ENCODE results near the gene GRK1. TPM values are rescaled to one million over a fixed set of nuclear protein-coding genes. Genes with fewer than 3 reads are reported as not detected.
A peak's percentile ranks its signal among the peaks of the same experiment; 100 is the strongest.

GRK1 gene
- total and polyA plus RNA-seq, 2 of the 8 experiments (the other 6 are each of a cell fraction or from before 2014, with no cell fraction given), result 0.12 TPM; not detected in 1

GRCh38 chr13:113748862-113749451 is 81.9 kb downstream of the GRK1 start:
- Histone ChIP-seq H3K4me1 (replicated peaks in 1 of 4; ENCODE audit: control insufficient read depth in 3 of 4, insufficient read depth in 4 of 4, low read length in 3 of 4) (0 out of 7 replicates have a peak, but pooled peaks cover 0 to 2% (median 0%) of the 10 kb centered on the region in 4 experiments), H3K23me2 (ENCODE audit: low read depth, low read length) (0 out of 2 replicates have a peak, but pooled peaks cover 4% of the 10 kb centered on the region), H3K4me2 (ENCODE audit: insufficient read depth in 1 of 2, low read depth in 2 of 2, low read length in 2 of 2) (no peak overlapping the region), H3K4ac (replicated peaks; ENCODE audit: insufficient read length, low read depth, low read length) (no peak overlapping the region), H2BK15ac (ENCODE audit: low read length) (no peak overlapping the region), H3K56ac (replicated peaks; ENCODE audit: insufficient read length, low read depth, low read length) (no peak overlapping the region), H3K36me3 (ENCODE audit: control insufficient read depth in 2 of 4, insufficient read depth in 4 of 4, low read length in 3 of 4) (no peaks in the 10 kb centered on the region; a peak in 1 of 8 replicates), H2BK20ac (ENCODE audit: low read length) (no peak overlapping the region), H4K5ac (ENCODE audit: insufficient read length, low read depth, low read length) (no peak overlapping the region), H3K23ac (ENCODE audit: insufficient read length) (no peak overlapping the region), H4K8ac (ENCODE audit: extremely low read depth, insufficient read depth, low read length) (peak overlapping the region; percentile 66; the same call in 1 of the 2 replicates), H4K91ac (replicated peaks; ENCODE audit: insufficient read length, low read length) (no peak overlapping the region), H2BK12ac (ENCODE audit: low read depth, low read length) (no peak overlapping the region), H3K79me2 (ENCODE audit: control insufficient read depth in 1 of 2, insufficient read depth in 2 of 2, low read length in 2 of 2) (no peaks in the 10 kb centered on the region), H2BK120ac (replicated peaks; ENCODE audit: low read depth, low read length) (no peak overlapping the region), H3K9me3 (ENCODE audit: insufficient read depth in 2 of 2, low read depth in 1 of 2, low read length in 1 of 2) (peaks cover 9 to 10% of the 10 kb centered on the region in 2 experiments; a peak in 3 of 4 replicates), H3K27me3 (replicated peaks in 1 of 4; ENCODE audit: control insufficient read depth in 3 of 4, extremely low read depth in 1 of 4, insufficient read depth in 3 of 4, low read length in 3 of 4) (no peaks in the 10 kb centered on the region), H2AFZ (ENCODE audit: low read length) (no peak overlapping the region), H2BK5ac (ENCODE audit: low read depth, low read length) (no peak overlapping the region), H3K14ac (ENCODE audit: insufficient read length) (no peak overlapping the region), H2AK5ac (ENCODE audit: low read depth, low read length) (no peak overlapping the region), H3K18ac (ENCODE audit: extremely low read depth, low read length) (no peak overlapping the region), H3K27ac (ENCODE audit: low read depth, low read length) (no peak overlapping the region), H3K9ac (replicated peaks in 1 of 4; ENCODE audit: extremely low read depth in 1 of 4, low read depth in 3 of 4, low read length in 3 of 4) (no peak overlapping the region), H3K79me1 (ENCODE audit: low read depth, low read length) (no peaks in the 10 kb centered on the region), H4K20me1 (replicated peaks in 1 of 2; ENCODE audit: control insufficient read depth in 1 of 2, insufficient read depth in 2 of 2, low read length in 2 of 2) (peaks cover 0 to 7% of the 10 kb centered on the region in 2 experiments), H3K4me3 (ENCODE audit: extremely low read depth in 1 of 4, insufficient read depth in 2 of 4, low read depth in 3 of 4, low read length in 4 of 4) (no peak overlapping the region)
- WGBS, 2 experiments (ENCODE audit: extremely low coverage in 1 of 2, insufficient coverage in 1 of 2, insufficient read length in 1 of 2, insufficient replicate concordance in 2 of 2, low coverage in 1 of 2, low lambda C conversion rate in 2 of 2, missing lambda C conversion rate in 1 of 2), result 84% methylated on average over 19 of the region's 22 CpGs; no CpG with 5 or more reads in 1 of the 2 experiments
- no peak for FAIRE-seq
- no peak for DNase-seq (ENCODE audit: low read depth in 1 of 2, low spot score in 2 of 2)
- ChIA-PET CTCF (ENCODE audit: partially characterized antibody) (no interaction called here), POLR2A (ENCODE audit: partially characterized antibody) (interaction anchor here (1.3 kb wide), 1 partner anchor 161 kb away, joined by 3 read pairs; no protein-coding TSS in a partner anchor)
- TF ChIP-seq CBX5 (IDR thresholded peaks at IDR 0.05; ENCODE audit: low read depth, low read length), result no peak
- no peak for TF ChIP-seq POU5F1 (IDR thresholded peaks at IDR 0.05; ENCODE audit: low read depth, low read length)
- TF ChIP-seq TAF7 (optimal IDR thresholded peaks at IDR 0.05; ENCODE audit: borderline replicate concordance, low read depth, low read length), result no peak
- TF ChIP-seq RBBP5 (IDR thresholded peaks at IDR 0.05; ENCODE audit: borderline replicate concordance, low read depth, low read length), result no peak
- TF ChIP-seq YY1 (IDR thresholded peaks at IDR 0.05; ENCODE audit: low read depth, low read length), result no peak
- TF ChIP-seq PHF8 (conservative IDR thresholded peaks at IDR 0.05; ENCODE audit: low read depth, low read length), result no peak
- no peak for TF ChIP-seq JUN (IDR thresholded peaks at IDR 0.05; ENCODE audit: low read depth, low read length)
- TF ChIP-seq CEBPB (IDR thresholded peaks at IDR 0.05; ENCODE audit: low read depth, low read length), result no peak
- no peak for TF ChIP-seq KDM1A (IDR thresholded peaks at IDR 0.05; ENCODE audit: borderline replicate concordance, low read length)
- TF ChIP-seq GABPA (IDR thresholded peaks at IDR 0.05; ENCODE audit: borderline replicate concordance, insufficient read depth, low read length), result no peak
- no peak for TF ChIP-seq HDAC2 (IDR thresholded peaks at IDR 0.05; ENCODE audit: borderline replicate concordance in 1 of 2, low read depth in 2 of 2, low read length in 2 of 2)
- no peak for TF ChIP-seq JUND (IDR thresholded peaks at IDR 0.05; ENCODE audit: low read length)
